ENCODE results near the gene PHKA1. TPM values are rescaled to one million over a fixed set of nuclear protein-coding genes. Genes with fewer than 3 reads are reported as not detected.
"Not testable (repeated sequence)": the region's sequence is repeated elsewhere in the genome, so short reads cannot be mapped to it uniquely, and the experiment has no call there.

Gene PHKA1
- total RNA-seq: 6.4 TPM in 2 replicates

DNA sequence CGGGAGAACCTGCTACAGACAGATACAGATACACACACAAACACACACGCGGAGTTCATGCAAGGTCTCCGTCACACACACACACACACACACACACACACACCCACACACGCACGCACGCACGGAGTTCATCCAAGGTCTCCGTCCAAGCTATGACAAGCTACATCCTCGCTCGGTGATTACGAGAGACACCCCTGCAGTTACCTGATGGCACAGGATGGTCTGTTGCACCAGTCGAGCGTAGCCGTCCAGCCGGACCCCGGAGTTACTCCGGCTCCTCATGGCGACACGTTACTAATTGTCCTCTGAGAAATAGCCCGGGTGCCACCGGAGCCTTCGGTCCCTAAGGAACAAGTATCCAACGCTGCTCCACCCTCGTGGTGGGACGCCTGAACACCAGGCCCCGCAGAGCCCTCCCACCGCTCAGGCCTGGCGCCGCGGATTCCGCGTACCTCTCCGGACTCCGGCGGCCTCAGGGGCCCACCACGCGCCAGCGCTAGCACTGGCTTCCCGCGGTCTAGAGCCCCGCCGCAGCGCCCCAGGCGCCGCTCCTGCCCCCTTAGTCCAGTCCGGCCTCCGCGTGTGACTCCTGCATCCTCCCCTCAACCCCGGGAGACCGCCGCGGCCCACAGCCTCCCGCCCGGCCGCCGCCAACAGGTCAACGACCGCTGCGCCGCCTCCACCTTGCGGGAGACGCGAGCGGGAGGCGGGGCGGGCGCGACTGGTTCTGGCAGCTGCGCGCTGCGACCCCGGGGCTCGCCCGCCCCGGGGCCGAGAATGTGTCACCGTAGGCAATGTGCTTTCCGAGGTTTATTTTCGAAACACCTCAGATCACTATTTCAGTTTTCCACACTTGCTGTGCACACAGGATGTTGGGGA lies at the start of gene PHKA1:
PHKA1 (minus strand) TSS at position 708 of the 879 bp plus-strand sequence; CDS start at position 282, 426 bp downstream.
- DNase-seq (ENCODE audit: low read depth): peak; percentile 0
- not testable (repeated sequence) for H3K36me3 ChIP-seq (ENCODE audit: control insufficient read depth, insufficient read depth, low read length); H3K27me3 ChIP-seq (ENCODE audit: control insufficient read depth, insufficient read depth, low read length)
- peak within 1 kb of the TSS; percentile 47 for H3K4me3 ChIP-seq (ENCODE audit: low read depth, low read length)

DNA sequence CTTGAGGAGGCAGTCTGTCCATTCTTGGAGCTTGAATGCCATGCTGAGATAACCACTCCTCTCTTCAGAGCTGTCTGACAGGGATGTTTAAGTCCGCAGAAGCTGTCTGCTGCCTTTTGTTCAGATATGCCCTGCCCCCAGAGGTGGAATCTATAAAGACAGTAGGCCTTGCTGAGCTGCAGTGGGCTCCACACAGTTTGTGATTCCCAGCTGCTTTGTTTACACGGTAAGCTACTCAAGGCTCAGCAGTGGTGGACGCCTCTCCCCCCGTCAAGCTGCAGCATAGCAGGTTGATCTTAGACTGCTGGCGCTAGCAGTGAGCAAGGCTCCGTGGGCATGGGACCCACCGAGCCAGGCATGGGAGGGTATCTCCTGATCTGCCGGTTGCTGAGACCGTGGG lies 46.3 kb upstream of the PHKA1 start:
- H3K27me3 ChIP-seq (ENCODE audit: control insufficient read depth, insufficient read depth, low read length); DNase-seq (ENCODE audit: low read depth); H3K36me3 ChIP-seq (ENCODE audit: control insufficient read depth, insufficient read depth, low read length); H3K4me3 ChIP-seq (ENCODE audit: low read depth, low read length): not testable (repeated sequence)

DNA sequence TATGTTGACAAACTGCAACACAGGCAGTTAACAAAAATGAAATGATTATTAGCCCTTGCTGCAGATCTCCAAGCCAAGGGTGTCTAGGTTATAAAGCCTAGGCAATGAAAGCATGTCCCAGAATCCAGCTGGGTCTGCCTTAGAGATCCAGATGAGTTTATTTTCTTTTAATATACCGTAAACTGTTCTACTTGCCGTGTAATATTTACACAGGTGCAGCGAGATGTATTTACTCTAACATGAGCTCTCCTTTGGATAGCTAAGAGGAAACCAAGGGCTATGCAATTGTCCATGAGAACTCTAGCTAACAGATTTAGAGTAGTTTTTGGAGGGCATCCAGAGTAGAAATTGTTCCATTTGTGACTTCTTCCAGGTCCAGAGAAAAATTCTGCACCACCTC lies 34.4 kb upstream of the PHKA1 start:
- not testable (repeated sequence) for H3K36me3 ChIP-seq (ENCODE audit: control insufficient read depth, insufficient read depth, low read length); DNase-seq (ENCODE audit: low read depth); H3K4me3 ChIP-seq (ENCODE audit: low read depth, low read length); H3K27me3 ChIP-seq (ENCODE audit: control insufficient read depth, insufficient read depth, low read length)

DNA sequence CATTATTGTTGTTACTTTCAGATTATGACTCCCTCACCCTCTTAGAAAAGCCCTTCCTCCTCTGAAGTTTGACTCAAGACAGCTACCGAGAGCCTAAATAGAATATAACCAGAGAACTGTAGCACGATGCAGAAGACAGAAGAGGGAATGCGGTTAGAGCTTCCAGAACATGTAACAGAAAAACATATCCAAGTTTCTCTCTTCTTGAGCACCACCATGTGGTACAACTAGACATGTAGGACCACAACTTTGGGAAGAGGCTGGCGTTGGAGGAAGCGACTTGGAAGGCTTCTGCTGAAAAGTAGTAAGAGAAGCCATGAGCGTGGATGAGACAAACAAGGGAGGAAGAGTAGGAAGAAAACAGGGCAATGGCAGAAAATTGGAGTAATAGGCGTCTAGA lies 31.4 kb upstream of the PHKA1 start:
- H3K4me3 ChIP-seq (ENCODE audit: low read depth, low read length); H3K36me3 ChIP-seq (ENCODE audit: control insufficient read depth, insufficient read depth, low read length); H3K27me3 ChIP-seq (ENCODE audit: control insufficient read depth, insufficient read depth, low read length); DNase-seq (ENCODE audit: low read depth): not testable (repeated sequence)

DNA sequence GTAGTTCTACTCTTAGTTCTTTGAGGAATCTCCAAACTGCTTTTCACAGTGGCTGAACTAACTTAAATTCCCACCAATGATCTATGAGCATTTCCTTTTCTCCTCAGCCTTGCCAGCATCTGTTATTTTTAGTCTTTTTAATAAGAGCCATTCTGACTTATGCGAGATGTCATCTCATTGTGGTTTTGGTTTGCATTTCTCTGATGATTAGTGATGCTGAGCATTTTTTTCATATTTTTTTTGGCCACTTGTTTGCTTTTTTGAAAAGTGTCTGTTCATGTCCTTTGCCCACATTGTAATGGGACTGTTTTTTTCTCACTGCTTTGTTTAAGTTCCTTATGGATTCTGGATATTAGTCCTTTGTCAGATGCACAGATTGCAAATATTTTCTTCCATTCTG lies 21.5 kb upstream of the PHKA1 start:
- Histone ChIP-seq H3K36me3 (ENCODE audit: control insufficient read depth, insufficient read depth, low read length) (no peaks in the 10 kb centered on the region), H3K4me3 (ENCODE audit: low read depth, low read length) (no peak overlapping the region), H3K27me3 (ENCODE audit: control insufficient read depth, insufficient read depth, low read length) (no peaks in the 10 kb centered on the region)
- TF ChIP-seq, protein P1, sequence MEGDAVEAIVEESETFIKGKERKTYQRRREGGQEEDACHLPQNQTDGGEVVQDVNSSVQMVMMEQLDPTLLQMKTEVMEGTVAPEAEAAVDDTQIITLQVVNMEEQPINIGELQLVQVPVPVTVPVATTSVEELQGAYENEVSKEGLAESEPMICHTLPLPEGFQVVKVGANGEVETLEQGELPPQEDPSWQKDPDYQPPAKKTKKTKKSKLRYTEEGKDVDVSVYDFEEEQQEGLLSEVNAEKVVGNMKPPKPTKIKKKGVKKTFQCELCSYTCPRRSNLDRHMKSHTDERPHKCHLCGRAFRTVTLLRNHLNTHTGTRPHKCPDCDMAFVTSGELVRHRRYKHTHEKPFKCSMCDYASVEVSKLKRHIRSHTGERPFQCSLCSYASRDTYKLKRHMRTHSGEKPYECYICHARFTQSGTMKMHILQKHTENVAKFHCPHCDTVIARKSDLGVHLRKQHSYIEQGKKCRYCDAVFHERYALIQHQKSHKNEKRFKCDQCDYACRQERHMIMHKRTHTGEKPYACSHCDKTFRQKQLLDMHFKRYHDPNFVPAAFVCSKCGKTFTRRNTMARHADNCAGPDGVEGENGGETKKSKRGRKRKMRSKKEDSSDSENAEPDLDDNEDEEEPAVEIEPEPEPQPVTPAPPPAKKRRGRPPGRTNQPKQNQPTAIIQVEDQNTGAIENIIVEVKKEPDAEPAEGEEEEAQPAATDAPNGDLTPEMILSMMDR (IDR thresholded peaks at IDR 0.05; ENCODE audit: insufficient read depth, low read length, poor library complexity, severe bottlenecking): no peak
- no peak for DNase-seq (ENCODE audit: low read depth)

DNA sequence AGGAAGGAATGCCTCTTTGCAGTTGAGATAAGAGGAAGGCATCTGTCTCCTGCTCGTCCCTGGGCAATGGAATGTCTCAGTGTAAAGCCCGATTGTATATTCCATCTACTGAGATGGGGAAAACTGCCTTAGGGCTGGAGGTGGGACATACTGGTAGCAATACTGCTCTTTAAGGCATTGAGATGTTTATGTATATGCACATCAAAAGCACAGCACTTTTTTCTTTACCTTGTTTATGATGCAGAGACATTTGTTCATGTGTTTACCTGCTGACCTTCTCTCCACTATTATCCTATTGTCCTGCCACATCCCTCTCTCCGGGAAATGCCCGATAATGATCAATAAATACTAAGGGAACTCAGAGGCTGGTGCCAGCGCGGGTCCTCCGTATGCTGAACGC lies 19.5 kb upstream of the PHKA1 start:
- H3K36me3 ChIP-seq (ENCODE audit: control insufficient read depth, insufficient read depth, low read length); H3K27me3 ChIP-seq (ENCODE audit: control insufficient read depth, insufficient read depth, low read length); H3K4me3 ChIP-seq (ENCODE audit: low read depth, low read length); DNase-seq (ENCODE audit: low read depth): not testable (repeated sequence)

DNA sequence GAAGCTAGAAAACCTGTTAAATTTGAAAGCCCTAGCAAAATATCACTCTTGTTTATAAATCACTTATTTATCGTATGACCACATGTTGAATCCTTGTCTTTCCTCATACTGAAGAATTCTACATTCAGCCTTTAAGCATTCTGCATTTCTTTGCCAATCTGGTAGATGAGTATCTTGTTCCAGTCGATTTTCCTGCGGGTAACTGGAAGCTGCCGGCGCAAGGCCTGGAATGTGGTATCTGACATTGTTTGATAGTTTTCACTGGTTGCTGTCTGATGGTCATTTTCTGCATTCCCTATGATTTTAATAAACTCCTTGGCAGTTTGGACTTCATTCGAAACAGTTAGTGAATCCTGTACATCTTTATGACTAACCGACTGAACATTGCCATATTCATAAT lies 13.7 kb upstream of the PHKA1 start:
- H3K36me3 ChIP-seq (ENCODE audit: control insufficient read depth, insufficient read depth, low read length): no peaks in the 10 kb centered on the region
- H3K27me3 ChIP-seq (ENCODE audit: control insufficient read depth, insufficient read depth, low read length): no peaks in the 10 kb centered on the region
- H3K4me3 ChIP-seq (ENCODE audit: low read depth, low read length): no peak overlapping the region
- TF ChIP-seq, protein P1 (IDR thresholded peaks at IDR 0.05; ENCODE audit: insufficient read depth, low read length, poor library complexity, severe bottlenecking): no peak
- DNase-seq (ENCODE audit: low read depth): no peak

DNA sequence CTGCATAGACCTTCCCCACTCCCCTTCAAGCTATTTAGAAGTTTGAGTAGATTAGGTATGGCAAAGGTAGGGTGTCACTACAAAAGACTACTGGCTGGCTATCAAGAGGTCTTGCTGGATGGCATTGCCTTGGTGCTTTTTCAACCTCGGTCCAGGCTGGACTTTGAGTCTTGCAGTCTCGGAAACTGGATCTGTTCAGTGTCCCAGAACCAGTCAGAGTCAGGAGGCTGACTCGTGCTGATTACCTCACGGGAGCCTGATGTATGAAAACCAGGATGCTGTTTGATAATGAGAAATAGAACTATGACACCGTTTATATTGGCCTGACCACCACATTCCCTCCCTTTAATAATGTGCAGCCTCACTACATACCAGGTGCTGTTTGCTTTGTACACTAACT lies 2.7 kb upstream of the PHKA1 start:
- Histone ChIP-seq H3K4me3 (ENCODE audit: low read depth, low read length) (no peak overlapping the region), H3K36me3 (ENCODE audit: control insufficient read depth, insufficient read depth, low read length) (no peaks in the 10 kb centered on the region), H3K27me3 (ENCODE audit: control insufficient read depth, insufficient read depth, low read length) (no peaks in the 10 kb centered on the region)
- no peak for DNase-seq (ENCODE audit: low read depth)
- TF ChIP-seq, protein P1 (IDR thresholded peaks at IDR 0.05; ENCODE audit: insufficient read depth, low read length, poor library complexity, severe bottlenecking): no peak

All from kidney epithelial cell (primary cell).